Prostate gland (tissue), 2 donors: ENCODE results near the gene RIT1.

ENCODE experiments used
- POLR2A ChIP-seq: fragments of 450-650 bp; IDR thresholded peaks from one replicate; pipeline ENCODE4 v1.6.1; 2016; ENCODE audit warnings: antibody characterized with exemption, mild to moderate bottlenecking
- POLR2AphosphoS5 ChIP-seq: sonication (generic); formaldehyde crosslinking; IDR thresholded peaks from one replicate; pipeline ENCODE4 v1.6.1; 2017; ENCODE audit warnings: antibody characterized with exemption
- TF ChIP-seq, protein P1 (sequence below), 4 experiments: fragments of 200-600 bp in 2 of 4; fragments of 450-650 bp in 2 of 4; sonication (generic) in 2 of 4; IDR thresholded peaks; 1 replicate in 3 of 4; 2 replicates in 1 of 4; pipeline ENCODE4 v1.5.1; 2016 to 2019; ENCODE audit warnings: antibody characterized with exemption in 4 of 4, mild to moderate bottlenecking in 2 of 4, moderate library complexity in 2 of 4

DNA sequence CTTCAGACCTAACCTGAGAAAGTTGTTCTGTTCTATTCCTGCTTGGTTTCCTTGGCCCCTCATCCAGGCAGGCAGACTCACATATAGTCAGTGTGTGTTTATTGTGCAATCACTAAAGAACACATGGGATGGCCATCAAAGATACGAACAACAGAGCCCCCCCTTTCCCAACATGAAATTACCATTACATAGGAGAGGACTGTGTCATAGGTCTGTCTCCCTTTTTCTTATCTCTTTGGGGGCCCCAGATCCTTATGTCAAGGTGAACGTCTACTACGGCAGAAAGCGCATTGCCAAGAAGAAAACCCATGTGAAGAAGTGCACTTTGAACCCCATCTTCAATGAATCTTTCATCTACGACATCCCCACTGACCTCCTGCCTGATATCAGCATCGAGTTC is 30.2 kb downstream of the RIT1 start:
- TF ChIP-seq POLR2AphosphoS5, result no peak
- TF ChIP-seq, protein P1, sequence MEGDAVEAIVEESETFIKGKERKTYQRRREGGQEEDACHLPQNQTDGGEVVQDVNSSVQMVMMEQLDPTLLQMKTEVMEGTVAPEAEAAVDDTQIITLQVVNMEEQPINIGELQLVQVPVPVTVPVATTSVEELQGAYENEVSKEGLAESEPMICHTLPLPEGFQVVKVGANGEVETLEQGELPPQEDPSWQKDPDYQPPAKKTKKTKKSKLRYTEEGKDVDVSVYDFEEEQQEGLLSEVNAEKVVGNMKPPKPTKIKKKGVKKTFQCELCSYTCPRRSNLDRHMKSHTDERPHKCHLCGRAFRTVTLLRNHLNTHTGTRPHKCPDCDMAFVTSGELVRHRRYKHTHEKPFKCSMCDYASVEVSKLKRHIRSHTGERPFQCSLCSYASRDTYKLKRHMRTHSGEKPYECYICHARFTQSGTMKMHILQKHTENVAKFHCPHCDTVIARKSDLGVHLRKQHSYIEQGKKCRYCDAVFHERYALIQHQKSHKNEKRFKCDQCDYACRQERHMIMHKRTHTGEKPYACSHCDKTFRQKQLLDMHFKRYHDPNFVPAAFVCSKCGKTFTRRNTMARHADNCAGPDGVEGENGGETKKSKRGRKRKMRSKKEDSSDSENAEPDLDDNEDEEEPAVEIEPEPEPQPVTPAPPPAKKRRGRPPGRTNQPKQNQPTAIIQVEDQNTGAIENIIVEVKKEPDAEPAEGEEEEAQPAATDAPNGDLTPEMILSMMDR (IDR thresholded peaks at IDR 0.05), result no peak
- TF ChIP-seq POLR2A, result no peak
